ENCODE results near the gene ANKRD55. TPM values are rescaled to one million over a fixed set of nuclear protein-coding genes. Genes with fewer than 3 reads are reported as not detected.

ANKRD55 gene
- total RNA-seq, 1 experiment from 2014 or later: not detected

- TF ChIP-seq ZNF512 (CRISPR knock-in tag; IDR thresholded peaks at IDR 0.05; ENCODE audit: borderline replicate concordance) (no peak), ATF1 (CRISPR knock-in tag; IDR thresholded peaks at IDR 0.05) (no peak), GABPB1 (CRISPR knock-in tag; IDR thresholded peaks at IDR 0.05) (no peak), ZNF317 (CRISPR knock-in tag; IDR thresholded peaks at IDR 0.05; ENCODE audit: borderline replicate concordance, low read depth) (no peak), ZNF232 (CRISPR knock-in tag; IDR thresholded peaks at IDR 0.05) (no peak), MLX (CRISPR knock-in tag; IDR thresholded peaks at IDR 0.05) (no peak), NR3C1 (CRISPR knock-in tag; conservative IDR thresholded peaks at IDR 0.05; ENCODE audit: low read depth) (no peak)
- TF ChIP-seq, protein P1, sequence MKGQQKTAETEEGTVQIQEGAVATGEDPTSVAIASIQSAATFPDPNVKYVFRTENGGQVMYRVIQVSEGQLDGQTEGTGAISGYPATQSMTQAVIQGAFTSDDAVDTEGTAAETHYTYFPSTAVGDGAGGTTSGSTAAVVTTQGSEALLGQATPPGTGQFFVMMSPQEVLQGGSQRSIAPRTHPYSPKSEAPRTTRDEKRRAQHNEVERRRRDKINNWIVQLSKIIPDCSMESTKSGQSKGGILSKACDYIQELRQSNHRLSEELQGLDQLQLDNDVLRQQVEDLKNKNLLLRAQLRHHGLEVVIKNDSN (CRISPR knock-in tag; IDR thresholded peaks at IDR 0.05): no peak
- TF ChIP-seq, protein P2, sequence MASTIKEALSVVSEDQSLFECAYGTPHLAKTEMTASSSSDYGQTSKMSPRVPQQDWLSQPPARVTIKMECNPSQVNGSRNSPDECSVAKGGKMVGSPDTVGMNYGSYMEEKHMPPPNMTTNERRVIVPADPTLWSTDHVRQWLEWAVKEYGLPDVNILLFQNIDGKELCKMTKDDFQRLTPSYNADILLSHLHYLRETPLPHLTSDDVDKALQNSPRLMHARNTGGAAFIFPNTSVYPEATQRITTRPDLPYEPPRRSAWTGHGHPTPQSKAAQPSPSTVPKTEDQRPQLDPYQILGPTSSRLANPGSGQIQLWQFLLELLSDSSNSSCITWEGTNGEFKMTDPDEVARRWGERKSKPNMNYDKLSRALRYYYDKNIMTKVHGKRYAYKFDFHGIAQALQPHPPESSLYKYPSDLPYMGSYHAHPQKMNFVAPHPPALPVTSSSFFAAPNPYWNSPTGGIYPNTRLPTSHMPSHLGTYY (CRISPR knock-in tag; IDR thresholded peaks at IDR 0.05): no peak
- TF ChIP-seq, protein P3, sequence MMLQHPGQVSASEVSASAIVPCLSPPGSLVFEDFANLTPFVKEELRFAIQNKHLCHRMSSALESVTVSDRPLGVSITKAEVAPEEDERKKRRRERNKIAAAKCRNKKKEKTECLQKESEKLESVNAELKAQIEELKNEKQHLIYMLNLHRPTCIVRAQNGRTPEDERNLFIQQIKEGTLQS (CRISPR knock-in tag; conservative IDR thresholded peaks at IDR 0.05): no peak
These were observed 40.9 kb downstream of the ANKRD55 start (continued) for GRCh38 chr5:56192246-56192645.

DNA sequence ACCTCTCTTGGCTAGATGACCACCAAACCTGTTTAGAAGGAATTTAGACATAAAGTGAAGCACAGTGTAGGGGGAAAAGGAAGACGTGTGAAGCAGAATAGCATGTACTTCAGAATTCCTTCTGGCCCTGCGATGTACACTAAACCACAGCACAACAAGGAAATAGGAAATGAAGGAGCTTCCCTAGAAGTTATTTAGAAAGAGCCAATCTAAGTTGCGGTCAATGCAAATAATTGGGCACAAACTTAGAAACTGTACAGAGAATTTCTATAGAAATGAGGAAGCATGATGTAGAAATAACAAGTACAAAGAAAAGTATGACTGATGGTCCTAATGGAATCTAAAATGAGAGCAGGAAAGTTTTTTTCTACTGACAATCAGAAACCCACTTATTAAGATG lies 41.5 kb downstream of the ANKRD55 start:
- peaks cover 6% of the 10 kb centered on the region; the same call in 1 of the 2 replicates for H3K9me3 Mint-ChIP-seq
- H3K36me3 Mint-ChIP-seq: no peaks in the 10 kb centered on the region
- TF ChIP-seq GABPB1 (CRISPR knock-in tag; IDR thresholded peaks at IDR 0.05) (no peak), GRHL2 (CRISPR knock-in tag; IDR thresholded peaks at IDR 0.05; ENCODE audit: insufficient replicate concordance, severe bottlenecking) (no peak), ZNF532 (CRISPR knock-in tag; IDR thresholded peaks at IDR 0.05; ENCODE audit: borderline replicate concordance) (no peak), ZNF416 (CRISPR knock-in tag; IDR thresholded peaks at IDR 0.05) (no peak), CREB1 (CRISPR knock-in tag; IDR thresholded peaks at IDR 0.05) (no peak), IRF2 (CRISPR knock-in tag; IDR thresholded peaks at IDR 0.05; ENCODE audit: borderline replicate concordance, low read depth) (no peak), EMX1 (CRISPR knock-in tag; IDR thresholded peaks at IDR 0.05) (no peak), NFATC4 (CRISPR knock-in tag; IDR thresholded peaks at IDR 0.05) (no peak), TP53 (CRISPR knock-in tag; IDR thresholded peaks at IDR 0.05) (no peak), JUN (CRISPR knock-in tag; IDR thresholded peaks at IDR 0.05) (no peak), ZSCAN18 (CRISPR knock-in tag; IDR thresholded peaks at IDR 0.05) (no peak)
- TF ChIP-seq, protein P4, sequence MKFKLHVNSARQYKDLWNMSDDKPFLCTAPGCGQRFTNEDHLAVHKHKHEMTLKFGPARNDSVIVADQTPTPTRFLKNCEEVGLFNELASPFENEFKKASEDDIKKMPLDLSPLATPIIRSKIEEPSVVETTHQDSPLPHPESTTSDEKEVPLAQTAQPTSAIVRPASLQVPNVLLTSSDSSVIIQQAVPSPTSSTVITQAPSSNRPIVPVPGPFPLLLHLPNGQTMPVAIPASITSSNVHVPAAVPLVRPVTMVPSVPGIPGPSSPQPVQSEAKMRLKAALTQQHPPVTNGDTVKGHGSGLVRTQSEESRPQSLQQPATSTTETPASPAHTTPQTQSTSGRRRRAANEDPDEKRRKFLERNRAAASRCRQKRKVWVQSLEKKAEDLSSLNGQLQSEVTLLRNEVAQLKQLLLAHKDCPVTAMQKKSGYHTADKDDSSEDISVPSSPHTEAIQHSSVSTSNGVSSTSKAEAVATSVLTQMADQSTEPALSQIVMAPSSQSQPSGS (CRISPR knock-in tag; IDR thresholded peaks at IDR 0.05; ENCODE audit: borderline replicate concordance, low read depth): no peak
- POLR2A ChIA-PET: no interaction called here
- H3K27ac Mint-ChIP-seq: no peak overlapping the region
- DNase-seq (ENCODE audit: low spot score) (no peak), ATAC-seq (no peak)
- H3K4me1 Mint-ChIP-seq: peaks cover 16% of the 10 kb centered on the region
- no peaks in the 10 kb centered on the region for H3K27me3 Mint-ChIP-seq (ENCODE audit: low read depth)
- CTCF ChIA-PET: no interaction called here
- H3K4me3 Mint-ChIP-seq: no peak overlapping the region

Data from WTC11 (cell line).